Measurements from ENCODE around the gene TSPEAR.

Gene TSPEAR

DNA sequence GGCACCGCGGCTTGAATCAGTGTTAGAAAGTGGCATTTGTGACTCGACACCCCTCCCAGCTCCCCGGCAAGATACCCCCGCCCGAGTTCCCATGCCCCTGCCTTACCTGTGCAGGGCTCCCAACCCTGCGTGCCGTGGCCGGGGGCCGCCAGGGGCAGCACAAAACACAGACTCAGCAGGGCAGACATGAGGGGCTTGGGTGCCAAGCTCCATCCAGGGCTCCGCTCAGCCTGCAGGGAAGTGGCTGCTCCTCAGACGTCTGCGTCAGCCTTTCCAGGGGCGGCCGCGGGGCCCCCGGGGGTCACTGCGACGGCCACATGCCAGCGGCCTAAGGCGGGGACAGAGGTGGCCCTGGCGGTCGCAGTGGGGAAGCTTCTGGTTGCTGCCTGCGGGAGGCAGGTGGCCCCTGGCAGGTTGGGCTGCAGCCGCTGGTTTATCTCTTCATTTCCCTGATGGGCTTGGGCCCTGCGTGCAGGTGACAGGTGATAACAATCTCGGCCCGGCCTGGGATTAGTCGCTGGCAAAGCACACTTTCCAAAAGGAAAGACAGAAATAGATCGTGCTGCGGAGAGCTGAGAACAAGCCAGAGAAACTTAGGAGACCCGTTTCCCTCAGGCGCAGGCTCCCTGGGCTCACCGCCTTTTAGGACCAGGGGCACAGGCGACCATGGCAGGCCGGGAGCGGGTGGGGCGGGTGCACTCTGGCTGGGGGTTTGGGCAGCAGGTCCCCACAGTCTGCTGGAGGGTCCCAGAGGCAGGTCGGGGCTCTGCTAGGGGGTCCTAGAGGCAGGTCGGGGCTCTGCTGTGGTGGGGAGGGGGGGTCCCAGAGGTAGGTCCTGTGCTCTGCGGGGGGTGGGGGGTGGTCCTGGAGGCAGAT lies at the start of gene TSPEAR:
Gene TSPEAR (minus strand): TSS at position 246 of the 876 bp plus-strand sequence. CDS start 58 bp downstream, at position 188.
- DNase-seq = no peak

DNA sequence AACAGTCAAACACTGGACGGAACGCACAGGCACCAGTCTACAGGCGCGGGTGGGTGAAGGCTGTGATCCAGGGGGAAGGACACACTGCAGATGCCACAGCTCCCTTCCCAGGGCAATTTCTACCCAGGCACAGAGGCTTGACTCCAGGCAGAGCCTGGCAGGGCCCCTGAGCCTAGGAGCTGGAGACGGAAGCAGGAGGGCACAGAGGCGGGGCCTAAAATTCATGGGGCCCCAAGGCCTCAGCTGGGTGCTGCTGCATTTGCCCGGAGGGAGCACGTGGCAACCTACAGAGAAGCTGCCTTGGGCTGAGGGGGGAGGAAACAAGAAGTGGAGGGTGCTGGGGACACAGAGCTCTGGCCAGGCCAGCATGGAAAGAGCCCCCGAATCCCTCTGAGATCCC lies 49.0 kb upstream of the TSPEAR start:
- no peak for DNase-seq

GRCh38 chr21:44759628-44760285 lies 48.4 kb upstream of the TSPEAR start:
- no peak for DNase-seq

GRCh38 chr21:44758781-44759627 lies 47.6 kb upstream of the TSPEAR start:
- no peak for DNase-seq

DNA sequence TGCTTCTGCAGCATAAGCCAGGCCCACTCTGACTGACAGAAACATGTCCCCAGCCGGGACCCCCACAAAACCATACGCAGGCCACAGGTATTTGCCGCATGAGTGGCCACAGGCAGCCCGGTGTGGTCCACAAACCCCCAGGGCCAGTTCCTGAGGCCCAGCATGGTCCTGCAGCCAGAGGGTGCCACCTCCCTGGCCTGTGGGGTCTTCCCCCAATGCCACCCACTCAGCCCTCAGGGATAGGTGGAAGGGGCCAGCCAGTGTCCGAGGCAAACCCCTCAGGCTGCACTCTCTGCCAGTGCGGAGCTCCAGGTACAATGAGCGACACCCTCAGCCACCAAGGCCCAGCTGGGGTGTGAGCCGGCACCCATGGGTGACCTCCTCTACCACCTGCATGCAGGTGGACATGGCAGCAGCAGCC lies 46.8 kb upstream of the TSPEAR start:
- no peak for DNase-seq

- DNase-seq = no peak
Measured at GRCh38 chr21:44757731-44758130, 46.4 kb upstream of the TSPEAR start.

DNA sequence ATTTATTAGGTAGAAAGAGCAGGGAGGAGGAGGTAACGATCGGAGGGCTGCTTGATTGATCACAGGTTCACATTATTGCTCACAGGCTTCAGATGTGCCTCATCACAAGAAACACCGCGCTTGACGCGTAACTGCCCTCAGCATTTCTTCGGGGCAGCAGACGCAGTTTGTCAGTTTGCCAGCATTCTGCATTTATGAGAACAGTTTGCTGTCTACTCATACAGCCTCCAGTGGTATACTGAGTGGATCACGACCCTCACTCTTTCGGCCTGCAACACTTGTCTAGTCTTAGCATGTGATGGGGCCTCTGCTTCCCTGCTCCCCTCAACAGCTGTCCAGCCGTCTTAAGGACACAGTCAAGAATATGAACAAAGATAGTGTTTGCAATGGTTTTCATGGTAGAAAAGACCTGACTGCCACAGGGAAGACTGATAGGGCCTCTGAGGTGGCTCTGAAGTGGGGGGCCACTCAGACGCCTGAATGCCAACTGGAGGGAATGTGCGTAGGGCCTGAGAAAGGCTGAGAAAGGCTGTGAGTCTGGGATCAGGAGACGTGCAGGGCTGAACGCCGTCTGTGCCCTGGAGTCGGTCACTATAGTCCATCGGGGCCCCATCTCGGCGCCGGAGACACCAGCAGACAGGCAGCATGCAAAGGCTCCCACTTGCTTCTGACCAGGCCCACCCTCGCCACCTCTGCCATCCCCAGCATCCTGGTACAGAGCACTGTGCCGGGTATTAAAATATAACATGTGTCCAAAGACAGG lies 45.2 kb upstream of the TSPEAR start:
- no peak for DNase-seq

DNA sequence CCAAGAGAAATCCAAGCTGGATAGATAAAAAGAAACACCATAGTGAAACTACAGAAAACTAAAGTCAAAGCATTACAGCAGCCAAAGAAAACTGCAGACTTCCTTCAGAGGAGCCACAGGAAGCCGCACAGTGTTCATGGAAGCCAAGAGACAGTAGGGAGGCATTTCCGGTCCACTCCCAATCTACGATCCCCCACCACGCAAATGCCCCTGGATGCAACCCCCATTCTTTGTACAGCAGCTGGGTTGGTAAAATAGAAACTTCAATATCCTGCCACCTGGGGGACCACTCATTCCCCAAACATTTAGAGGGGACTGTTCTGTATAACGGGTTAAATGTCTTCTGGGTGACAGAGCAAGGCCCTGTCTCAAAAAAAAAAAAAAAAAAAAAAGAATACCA lies 43.9 kb upstream of the TSPEAR start:
- DNase-seq = no peak

DNA sequence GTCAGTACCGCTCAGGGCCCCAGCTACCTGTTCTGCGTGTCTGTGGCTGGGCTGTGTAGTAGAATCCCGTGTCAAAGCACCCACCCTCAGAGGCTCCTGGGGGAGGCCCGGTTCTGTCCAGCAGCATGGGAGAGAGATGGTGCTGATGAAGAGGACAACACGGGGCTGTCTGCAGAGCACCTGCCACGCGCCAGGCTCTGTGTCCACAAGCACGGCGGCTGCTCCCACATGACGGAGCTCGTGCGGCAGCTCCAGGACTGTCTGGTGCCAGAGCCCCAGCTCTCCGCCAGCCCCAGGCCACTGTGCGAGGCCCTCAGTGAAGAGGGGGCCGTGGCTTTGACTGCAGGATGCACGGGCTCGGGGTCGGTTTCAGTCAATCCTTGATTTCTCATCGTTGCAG lies 42.0 kb upstream of the TSPEAR start:
- DNase-seq = no peak

DNA sequence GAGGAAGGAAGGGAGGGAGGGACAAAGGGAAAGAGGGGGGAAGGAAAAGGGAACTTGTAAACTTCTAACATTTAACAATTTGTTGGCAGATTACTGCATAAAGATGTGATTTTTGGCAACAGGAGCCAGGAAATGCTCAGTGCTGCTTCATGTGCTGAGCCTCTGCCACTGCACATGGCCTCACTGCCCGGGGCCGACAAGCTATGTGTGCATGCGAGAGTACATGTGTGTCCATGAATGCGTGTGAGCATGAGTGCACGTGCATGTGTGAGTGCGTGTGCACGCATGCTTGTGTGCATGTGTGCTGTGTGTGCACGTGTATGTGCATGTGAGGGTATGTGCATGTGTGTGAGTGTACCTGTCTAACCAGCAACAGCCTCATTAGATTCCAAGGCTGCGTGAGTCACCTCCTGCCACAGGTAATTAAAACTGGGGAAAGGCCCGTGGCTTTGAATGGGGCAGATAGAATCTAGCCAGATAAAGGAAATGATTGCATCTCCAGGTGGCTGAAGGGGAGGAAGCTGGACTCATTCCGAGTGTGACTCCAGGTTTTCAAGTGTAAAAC lies 41.4 kb upstream of the TSPEAR start:
- DNase-seq = no peak

- no peak for DNase-seq
Measured at GRCh38 chr21:44751799-44752636, 40.6 kb upstream of the TSPEAR start.

- no peak for DNase-seq
Measured at GRCh38 chr21:44751186-44751798, 39.9 kb upstream of the TSPEAR start.

DNA sequence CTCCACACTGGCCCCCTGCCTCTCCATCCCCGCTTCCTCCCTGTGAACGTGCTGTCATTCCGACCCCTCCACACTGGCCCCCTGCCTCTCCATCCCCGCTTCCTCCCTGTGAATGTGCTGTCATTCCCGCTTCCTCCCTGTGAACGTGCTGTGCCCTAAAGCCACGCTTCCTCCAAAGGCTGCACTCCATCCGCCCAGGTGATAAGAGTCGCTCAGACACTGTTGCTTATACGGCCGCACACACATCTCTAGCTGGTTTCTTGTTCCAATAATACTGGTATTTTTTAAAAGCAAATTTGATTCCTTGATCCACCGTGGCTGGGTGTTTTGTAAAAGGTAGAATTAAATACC lies 39.3 kb upstream of the TSPEAR start:
- no peak for DNase-seq

DNA sequence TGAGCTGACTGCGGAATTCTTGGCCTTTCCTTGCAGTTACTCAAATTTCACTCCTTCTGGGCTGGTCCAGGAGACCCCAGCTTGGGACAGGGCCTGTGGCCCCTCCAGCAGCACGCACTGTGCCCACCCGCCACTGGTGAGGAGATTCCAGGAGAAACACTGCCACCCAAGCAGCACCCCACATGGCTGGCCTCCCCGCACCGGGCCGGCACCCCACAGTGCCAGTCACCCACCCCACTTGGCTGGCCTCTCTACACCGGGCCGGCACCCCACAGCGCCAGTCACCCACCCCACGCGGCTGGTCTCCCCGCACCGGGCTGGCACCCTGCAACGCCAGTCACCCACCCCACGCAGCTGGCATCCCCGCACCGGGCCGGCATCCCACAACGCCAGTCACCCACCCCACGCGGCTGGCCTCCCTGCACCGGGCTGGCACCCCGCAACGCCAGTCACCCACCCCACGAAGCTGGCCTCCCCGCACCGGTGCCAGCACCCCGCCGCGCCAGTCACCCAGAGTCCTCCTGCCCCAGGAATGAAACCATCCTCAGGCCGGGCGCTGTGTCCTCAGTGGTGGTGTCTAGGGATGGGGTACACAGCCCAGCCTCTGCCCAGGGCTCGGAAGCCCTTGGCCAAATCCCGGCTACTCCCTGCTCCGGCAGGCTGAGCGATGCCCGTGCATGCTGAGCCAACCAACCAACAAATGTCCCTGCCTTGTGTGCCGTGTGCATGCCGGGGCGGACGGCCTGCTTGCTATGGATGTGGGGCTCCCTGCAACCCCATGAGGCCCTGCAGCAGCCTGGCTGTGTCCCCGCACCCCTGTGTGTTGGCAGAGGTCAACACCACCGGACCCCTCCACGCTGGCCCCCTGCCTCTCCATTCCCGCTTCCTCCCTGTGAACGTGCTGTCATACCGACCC lies 38.6 kb upstream of the TSPEAR start:
- no peak for DNase-seq

DNA sequence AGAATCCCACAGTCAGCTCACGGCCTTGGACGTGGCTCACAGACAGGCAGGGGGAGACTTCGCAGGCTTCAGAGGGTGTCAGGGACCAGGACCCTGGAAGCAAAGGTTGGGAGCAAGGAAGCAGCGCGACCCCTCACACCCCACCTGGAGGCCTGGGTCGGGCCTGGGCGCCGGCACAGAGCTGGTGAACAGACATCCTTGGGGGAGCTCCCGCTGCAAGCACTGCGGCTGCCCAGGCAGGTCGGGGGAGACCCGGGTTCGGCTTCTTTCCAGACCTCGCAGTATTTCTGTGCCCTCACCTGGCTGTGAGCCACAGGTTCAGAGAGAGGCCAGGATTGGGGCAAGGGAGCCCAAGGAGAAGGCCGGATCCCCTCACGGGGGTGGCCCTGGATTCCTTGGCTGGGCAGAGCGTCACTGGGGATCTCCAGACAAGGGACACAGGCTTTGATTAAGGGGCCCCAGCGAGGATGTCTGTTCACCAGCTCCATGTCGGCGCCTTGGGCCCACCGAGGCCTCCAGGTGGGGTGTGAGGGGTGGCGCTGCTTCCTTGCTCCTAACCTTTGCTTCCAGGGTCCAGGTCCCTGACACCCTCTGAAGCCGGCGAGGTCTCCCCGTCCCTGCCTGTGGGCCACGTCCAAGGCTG lies 37.9 kb upstream of the TSPEAR start:
- DNase-seq = no peak

- DNase-seq = no peak
Measured at GRCh38 chr21:44748621-44749020, 37.2 kb upstream of the TSPEAR start.

DNA sequence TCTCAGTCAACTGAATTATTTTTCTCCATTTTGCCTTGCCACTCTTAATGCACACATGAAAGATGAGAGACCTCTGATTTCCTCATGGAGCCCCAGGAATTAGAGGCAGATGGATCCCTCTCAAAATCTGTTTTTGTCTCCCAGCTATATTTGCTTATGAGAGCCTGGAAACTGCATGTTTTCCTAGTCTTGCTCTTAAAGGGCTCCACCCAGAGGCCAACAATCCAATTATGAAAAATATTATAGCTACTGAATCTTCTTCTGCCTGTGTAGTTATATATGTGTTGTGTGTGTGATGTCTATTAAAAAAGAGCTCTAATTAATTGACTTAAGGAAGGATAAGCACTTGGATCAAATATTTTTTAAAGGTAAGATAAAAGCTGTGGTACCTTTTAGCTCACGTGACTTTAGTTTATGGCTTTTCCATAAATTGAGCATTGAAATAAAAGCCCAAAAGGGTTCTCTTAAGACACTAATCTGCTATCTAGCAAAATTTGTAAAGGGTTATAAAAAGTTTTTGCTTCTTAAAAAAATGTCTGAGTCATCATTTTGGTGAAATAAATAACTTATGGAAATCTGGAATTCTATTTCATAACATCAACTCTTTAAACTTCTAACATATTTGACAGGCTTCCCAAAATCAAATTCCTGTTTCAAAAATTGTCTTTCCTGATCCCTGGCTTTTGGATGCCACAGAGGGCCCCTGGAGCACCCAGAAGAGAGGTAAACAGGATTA lies 31.2 kb upstream of the TSPEAR start:
- DNase-seq = peak; percentile 40

GRCh38 chr21:44741921-44742320 lies 30.5 kb upstream of the TSPEAR start:
- no peak for DNase-seq

- no peak for DNase-seq
Measured at GRCh38 chr21:44740742-44741141, 29.4 kb upstream of the TSPEAR start.
